Stimulated activated CD4-positive, alpha-beta T cell treated with anti-CD3 and anti-CD28 coated beads, Interleukin-2, amount 100 ng/mL, for 4 hours (primary cell): ENCODE measurements around the gene ACY1.

Experiments used
- DNase-seq: peaks from one replicate; pipeline ENCODE4 v3.0.0-alpha.2; 2020; ENCODE audit warnings: low read depth

Gene ACY1

DNA sequence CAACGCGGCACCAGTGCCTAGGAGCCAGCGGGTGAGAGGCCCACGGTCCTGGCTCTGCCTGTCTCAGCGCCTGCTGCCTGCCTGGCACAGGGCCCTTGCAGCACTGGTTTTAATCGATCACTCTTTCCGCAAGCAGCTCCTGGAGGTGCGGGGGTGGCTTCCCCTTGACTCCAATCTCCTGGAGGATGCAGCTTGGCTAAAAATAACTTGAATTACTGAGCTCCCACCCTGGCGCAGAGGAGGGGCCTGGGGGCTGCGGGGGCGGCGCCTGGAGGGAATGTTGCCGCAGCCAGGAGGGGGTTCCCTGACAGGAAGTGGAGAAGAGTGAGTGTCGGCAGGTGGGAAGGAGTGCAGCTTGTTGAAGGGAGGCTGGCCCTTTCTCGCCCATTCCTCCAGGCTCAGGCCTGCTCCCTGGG lies 22.2 kb downstream of the ACY1 start:
- no peak for DNase-seq

DNA sequence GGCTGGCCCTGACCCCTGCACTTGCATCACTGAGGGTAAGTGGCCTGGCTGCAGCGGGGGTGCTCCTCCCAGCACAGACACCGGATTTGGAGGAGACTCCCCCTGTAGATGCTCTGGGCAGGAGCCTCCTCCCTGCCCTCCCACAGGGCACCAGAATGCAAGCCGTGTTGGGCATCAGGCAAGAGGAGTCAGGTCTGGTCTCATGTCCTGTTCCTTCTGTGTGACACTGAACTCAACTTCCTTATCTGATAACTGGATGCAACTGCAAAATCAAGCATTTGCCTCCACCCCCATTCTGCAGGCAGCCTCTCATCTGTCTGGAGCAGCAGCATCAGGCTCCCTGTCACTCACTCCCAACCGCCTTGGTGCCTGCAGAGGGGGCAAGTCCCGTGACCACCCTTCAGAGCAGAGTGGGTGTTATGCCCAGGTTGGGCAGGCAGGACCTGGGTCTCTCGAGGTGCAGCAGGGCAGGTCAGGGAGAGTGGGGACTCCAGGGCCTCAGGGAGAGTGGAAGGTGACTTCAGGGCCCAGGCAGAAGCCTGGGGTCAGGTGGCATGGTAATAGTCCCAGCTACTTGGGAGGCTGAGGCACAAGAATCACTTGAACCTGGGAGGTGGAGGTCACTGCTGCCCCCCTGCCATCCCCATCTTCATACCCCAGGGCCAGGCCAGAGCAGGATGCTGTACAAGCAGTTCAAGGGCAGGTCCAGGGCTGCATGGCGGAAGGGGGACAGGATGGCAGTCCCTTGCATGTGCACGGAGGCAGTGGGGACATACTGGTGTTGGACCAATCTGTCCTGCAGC lies 22.9 kb downstream of the ACY1 start:
- no peak for DNase-seq

DNA sequence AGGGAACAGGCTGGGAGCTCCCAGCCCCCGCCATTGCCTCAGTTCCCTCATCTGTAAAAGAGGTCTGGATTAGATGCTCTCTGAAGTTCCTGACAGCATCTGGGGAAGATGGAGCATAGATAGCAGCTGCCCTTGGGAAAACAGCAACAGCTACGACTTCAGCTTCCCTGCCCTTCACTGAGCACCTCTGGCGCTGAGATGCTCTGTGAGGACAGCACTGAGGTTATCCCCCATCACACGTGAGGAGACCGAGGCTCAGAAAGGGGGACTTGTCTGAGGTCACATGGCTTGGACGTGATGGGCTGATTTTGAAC lies 23.4 kb downstream of the ACY1 start:
- no peak for DNase-seq

GRCh38 chr3:52007291-52007690 lies 24.0 kb downstream of the ACY1 start:
- DNase-seq: no peak

DNA sequence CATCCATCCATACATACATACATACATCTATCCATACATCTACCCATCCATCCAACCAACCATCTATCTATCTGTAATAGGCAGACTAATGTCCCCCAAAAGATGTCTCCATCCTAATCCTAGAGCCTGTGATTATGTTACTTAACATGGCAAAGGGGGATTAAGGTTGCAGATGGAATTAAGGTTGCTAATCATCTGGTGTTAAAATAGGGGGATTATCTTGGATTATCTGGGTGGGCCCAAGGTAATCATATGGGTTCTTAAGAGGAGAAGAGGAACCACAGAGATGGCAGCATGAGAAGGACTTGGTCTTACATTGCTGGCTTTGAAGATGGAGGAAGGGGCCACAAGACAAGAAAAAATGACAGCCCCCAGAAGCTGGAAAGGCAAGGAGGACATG lies 27.1 kb downstream of the ACY1 start:
- DNase-seq: no peak

DNA sequence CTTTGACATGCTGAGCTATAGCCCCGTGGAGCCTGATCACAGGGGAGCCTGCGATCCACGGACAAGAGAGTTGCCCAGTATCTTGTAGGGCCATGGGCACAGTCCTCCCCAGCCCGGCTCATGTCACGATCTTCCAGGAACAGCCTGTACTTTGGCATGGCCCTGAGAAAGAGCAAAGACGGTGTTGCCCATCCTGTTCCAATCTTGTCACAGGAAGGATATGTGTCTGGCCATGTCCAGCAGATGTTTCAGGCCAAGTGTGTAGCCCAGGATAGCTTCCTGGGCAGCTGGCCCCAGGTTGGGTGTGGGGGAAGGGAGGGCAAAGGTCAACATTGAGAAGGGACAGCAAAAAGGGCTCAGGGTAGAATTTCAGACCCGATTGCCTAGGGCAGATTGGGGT lies 29.4 kb downstream of the ACY1 start:
- DNase-seq: no peak

GRCh38 chr3:52013802-52014598 lies 30.7 kb downstream of the ACY1 start:
- DNase-seq: no peak

- no peak for DNase-seq
Measured at GRCh38 chr3:52014613-52015012, 31.3 kb downstream of the ACY1 start.

DNA sequence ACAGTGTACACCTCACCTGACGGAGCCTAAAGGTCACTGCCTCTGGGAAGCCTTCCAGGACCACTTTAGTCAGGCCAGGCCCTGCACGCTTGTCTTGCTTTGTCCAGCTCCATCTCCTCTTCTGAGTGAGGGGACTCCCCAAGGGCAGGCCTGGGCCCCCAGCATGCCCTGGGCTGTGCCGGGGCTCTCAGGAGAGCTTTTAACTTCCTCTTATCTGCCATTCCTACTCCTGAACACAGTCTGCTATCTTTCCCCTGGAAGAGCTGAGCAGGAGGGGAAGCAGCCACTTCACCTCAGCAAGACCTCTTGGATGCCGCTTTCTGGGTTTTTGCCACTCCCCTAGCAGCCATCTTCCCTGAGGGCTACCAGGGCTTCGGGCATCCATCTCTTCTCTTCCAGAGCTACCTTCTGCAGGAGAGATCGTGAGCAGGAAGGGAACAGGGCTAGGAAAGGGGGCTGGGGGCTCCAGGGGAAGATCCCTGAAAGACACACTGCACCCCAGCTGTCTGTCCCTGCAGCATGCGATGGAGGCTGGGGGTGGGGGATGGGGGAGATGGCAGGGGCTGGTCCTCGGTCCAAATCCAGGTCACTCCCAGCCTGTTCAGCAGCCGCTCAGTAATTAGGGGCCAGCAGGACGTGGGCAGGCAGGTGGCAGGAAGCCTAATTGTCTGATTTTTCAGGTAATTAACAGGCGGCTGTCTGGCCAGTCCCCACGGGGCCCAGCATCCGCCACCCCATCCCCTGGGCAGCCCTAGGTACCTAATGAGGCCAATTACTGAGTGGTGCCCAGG lies 32.3 kb downstream of the ACY1 start:
- no peak for DNase-seq

DNA sequence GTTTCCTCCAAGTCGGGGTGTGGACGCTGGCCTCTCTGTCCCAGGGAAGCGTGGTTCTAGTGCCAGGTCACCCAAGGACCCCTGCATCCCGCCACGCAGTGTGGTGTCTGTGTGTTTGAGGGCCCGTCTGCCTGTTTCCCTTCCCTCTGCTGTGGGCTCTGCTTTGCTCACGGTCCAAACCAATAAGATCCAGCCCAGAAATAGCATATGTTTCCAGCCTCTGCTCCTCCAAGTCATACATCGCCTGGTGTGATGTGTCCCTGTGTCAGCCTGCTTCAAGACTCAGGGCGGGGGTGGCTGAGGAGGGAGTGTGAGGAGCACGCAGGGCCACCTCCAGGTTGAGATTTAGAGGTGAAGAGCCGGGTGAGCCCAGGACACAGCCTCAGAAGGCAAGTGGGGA lies 34.3 kb downstream of the ACY1 start:
- DNase-seq: no peak

DNA sequence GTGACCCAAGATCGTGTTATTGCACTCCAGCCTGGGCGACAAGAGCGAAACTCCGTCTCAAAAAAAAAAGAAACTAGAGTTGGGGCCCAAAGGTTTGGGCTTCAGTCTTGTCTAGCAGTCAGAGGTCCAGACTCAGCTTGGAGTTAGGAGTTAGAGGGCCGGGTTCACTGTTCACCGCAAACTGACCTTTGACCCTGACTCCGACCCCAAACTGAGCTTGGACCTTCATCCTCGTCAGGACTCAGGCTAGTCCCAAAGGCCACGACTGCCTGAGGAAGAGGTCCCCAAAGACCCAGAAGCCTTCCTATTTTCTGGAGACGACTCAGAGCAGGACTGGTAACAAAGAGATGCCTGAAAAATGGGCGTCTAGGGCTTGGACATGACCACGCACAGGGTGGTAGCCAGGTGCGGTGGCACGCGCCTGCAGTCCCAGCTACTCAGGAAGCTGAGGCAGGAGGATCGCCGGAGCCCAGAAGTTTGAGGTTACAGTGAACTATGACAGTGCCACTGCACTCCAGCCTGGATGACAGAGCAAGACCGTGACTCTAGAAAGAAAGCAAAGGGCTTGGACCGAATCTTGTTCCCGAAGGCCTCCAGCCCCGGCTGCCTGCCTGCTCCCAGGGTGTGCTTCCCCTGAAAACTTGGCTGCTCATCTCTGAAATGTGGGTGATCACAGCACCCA lies 35.1 kb downstream of the ACY1 start:
- no peak for DNase-seq

- no peak for DNase-seq
Measured at GRCh38 chr3:52019352-52020080, 36.2 kb downstream of the ACY1 start.

DNA sequence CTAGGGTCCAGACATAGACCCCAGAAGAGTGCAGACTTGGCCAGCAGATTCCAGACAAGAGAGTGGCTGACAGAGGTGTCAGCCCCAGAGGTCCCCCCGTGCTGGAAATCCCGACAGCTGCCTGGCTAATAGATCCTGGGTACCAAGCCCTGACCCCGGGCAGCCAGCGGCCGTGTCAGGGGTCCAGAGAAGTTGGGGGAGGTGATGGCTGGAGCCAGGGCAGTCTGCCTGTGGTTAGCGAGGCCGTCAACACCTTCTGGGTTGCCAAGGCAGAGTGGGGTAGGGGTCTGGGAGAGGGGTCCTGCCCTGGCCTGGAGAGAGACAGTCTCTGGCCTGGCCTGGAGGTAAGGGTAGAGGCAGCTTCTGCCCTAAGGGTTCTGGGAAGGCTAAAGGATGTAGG lies 37.5 kb downstream of the ACY1 start:
- DNase-seq: no peak

DNA sequence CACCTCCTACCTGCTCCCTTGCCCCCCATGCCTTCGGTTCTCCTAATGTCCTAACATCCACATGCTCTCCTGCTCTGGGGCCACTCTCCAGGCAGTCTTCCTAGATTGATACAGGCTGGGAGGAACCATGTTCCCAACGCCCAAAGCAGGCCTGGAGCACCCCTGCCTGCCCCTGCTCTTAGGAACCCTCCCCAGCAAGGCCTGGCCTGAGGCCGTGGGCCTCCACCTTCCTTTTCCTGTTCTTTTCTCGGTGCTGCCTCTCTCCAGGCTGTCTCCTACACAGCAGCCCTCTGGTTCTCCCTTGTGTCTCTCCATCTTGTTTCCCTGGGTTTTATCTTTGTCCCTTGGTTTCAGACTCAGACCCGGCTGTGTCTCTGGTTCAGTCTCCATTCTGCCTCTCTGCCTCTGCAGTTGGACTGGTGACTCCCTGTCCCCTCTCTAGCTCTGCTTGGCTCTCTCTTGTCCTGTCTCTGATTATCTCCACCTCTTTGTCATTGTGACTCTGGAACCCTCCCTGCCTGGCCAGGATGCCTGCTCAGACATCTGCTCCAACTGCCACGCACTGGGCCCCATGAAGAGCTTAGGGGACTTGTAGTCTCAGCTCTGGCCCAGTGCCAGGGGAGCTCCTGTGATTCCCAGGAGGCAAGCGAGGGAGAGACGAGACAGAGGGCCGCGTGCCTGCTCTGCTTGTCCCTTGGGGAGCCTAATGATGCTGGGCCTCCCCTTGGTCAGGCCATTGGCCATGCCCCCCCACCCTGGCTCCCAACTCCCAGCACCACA lies 38.3 kb downstream of the ACY1 start:
- no peak for DNase-seq

- DNase-seq: no peak
Measured at GRCh38 chr3:52022323-52023100, 39.2 kb downstream of the ACY1 start.

DNA sequence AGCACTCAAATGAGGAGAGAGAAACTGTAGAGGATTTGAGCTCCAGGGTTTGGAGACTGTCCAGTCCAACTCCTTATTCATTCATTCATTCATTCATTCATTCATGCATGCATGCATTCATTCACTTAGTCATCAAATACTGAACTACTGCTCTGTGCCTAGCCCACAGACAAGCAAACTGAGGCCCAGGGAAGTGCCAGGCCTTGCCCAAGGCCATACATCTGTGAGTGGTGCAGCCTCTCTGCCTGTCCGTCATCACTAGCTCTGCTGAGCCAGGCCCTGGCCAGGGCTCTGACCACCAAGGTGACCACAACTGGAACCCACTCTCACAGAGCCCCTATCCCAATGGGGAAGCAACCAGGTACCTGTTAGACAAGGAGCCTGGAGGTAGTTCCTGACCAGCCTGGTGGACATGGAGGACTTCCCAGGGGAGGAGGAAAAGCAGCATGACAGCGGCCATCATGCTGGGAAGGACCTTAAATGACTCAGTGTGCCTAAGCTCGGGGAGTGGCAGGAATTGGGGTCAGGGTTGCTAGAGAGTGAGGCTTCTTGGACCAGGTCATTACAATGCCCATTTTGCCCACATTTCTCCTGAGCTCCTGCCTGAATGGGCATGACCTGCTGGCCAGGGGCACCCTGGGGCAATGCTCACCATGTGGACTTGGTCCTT lies 39.9 kb downstream of the ACY1 start:
- DNase-seq: no peak

- DNase-seq: no peak
Measured at GRCh38 chr3:52023860-52024764, 40.8 kb downstream of the ACY1 start.

DNA sequence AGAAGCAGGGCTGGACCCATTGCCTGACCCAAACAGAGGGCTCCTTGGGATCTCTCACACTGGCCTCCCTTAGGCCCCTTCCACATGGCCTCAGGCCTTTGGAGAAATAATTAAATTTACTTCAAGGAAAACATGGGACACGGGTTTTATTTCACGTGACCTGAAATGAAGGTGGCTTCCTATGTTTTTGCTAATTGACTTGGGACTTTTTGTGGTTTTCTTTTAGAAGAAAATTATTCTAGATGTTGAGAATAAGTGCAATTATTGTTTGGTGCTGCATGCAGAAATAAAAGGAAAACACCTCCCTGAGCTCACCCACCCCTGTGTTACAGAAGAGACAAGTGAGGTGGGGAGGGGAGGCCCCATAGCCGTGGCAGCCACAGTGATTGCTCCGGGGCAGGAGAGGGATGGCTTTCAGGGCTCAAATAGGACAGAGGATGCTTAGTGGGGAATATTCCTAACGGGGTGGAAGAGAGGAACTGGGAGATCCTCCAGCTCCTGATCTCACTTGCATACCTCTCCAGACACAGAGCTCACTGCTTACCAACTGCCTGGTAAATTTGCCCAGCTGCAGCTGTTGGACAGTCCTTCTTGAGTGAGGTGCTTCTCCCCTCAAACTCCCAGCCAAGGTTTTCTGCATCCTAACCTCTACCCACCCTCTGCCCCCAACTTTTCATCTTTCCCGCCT lies 41.6 kb downstream of the ACY1 start:
- DNase-seq: no peak
